ENCODE measurements around the gene PLCH2. TPM values are rescaled to one million over a fixed set of nuclear protein-coding genes. Genes with fewer than 3 reads are reported as not detected.

PLCH2 gene
- total RNA-seq, 1 donor from 2014 or later = 0.16 TPM

DNA sequence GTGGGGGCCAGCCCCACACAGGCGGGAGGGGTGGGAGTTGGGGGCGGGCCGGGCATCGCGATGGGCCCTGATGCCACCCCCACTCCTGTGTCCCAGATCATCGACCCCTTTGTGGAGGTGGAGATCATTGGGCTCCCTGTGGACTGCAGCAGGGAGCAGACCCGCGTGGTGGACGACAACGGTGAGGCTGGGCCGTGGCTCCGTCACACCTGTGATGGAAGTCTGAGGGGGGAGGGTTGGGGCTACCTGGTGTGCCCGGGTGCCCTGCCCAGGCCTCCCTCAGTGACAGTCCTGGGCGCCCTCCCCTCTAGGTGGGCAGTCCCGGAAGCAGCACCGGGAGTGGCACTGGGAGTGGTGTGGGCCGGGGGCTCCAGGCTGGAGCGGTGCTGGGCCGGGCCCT is 22.6 kb downstream of the PLCH2 start:
- intact Hi-C loops (cut with micrococcal nuclease) = no loop called here
- H3K9me3 ChIP-seq (replicated peaks) = no peaks in the 10 kb centered on the region
- DNase-seq = no peak
- no peak overlapping the region for H3K4me3 ChIP-seq
- TF ChIP-seq CTCF (IDR thresholded peaks at IDR 0.05; ENCODE audit: borderline replicate concordance) = no peak
- H3K4me1 ChIP-seq = no peaks in the 10 kb centered on the region
- H3K36me3 ChIP-seq = no peaks in the 10 kb centered on the region
- H3K27me3 ChIP-seq (ENCODE audit: low read depth) = peaks cover 65% of the 10 kb centered on the region
- no peak overlapping the region for H3K27ac ChIP-seq (replicated peaks)

GRCh38 chr1:2499260-2499659 is 23.2 kb downstream of the PLCH2 start:
- Histone ChIP-seq H3K9me3 (replicated peaks) (no peaks in the 10 kb centered on the region), H3K36me3 (no peaks in the 10 kb centered on the region), H3K27ac (replicated peaks) (no peak overlapping the region), H3K4me1 (peaks cover under 1% of the 10 kb centered on the region), H3K27me3 (ENCODE audit: low read depth) (peaks cover 72% of the 10 kb centered on the region), H3K4me3 (no peak overlapping the region)
- no peak for TF ChIP-seq CTCF (IDR thresholded peaks at IDR 0.05; ENCODE audit: borderline replicate concordance)
- intact Hi-C loops (cut with micrococcal nuclease) = no loop called here
- no peak for DNase-seq

DNA sequence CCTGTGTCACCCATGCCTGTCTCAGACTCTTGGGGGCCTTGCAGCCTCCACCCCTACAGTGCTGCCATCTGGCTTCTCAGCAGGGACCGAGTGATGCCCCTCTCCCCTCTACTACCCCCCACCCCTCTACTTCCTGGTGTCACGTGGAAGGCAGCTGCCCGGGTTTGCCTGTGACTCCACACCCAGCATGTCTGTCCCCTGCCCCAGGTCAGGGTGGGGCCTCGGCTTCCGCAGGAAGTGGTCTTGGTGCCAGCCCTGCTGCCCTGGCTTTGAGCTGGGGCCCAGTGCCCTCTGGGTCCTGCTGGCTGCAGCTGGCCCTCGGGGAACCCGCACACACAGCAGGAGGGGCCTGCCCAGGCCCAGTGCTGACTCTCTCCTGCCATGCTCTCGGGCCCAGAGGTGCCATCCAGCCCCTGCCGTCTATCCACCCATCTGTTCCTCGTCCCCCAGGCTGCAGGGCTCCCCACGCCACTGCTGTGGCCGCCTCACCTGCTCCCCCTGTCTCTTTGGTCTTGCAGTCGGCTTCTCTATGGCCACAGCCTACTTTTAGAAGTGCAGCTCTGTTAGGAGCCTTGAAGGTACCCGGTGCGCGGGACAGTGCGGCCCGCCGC is 24.0 kb downstream of the PLCH2 start:
- no peak for DNase-seq
- Histone ChIP-seq H3K27me3 (ENCODE audit: low read depth) (peaks cover 80% of the 10 kb centered on the region), H3K9me3 (replicated peaks) (no peaks in the 10 kb centered on the region), H3K4me3 (no peak overlapping the region), H3K36me3 (no peaks in the 10 kb centered on the region), H3K27ac (replicated peaks) (no peak overlapping the region), H3K4me1 (peaks cover 8% of the 10 kb centered on the region)
- no peak for TF ChIP-seq CTCF (IDR thresholded peaks at IDR 0.05; ENCODE audit: borderline replicate concordance)
- intact Hi-C loops (cut with micrococcal nuclease) = no loop called here

DNA sequence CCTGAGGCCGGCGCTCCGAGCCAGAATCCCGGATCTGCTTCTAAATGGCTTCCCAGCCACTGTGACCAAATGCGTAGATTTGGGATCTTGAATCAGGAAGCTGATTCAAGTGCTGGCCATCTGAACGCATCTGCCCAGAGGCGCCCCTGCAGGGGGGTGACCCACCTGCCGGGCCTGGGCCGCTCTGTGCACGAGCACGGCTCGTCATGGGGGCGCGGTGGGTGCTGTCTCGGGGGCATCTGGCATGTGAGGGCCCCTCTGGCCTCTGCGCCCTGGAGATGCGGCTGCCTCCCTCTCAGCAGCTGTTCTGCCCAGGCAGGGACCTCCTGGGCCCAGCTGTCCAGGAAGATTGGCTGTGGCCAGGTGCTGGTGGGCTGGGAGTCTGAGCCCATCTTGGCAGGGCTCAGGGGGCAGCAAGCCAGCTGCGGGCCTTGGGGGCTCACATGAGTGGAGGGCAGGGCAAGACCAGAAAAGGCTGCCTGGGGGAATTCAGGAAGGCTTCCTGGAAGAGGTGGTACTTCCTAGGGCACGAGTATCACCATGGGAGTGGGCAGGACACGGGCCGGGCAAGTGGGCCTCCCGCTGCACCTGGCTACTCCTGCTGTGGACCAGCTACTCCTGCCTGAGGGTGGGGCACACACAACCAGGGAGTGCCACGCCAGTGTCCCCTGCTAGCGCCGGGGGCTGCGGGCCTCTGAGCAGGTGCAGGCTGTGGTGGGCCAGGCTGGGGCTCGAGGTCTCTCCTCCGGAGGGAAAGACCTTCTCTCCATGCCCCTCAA is 25.1 kb downstream of the PLCH2 start:
- DNase-seq = no peak
- no peak for TF ChIP-seq CTCF (IDR thresholded peaks at IDR 0.05; ENCODE audit: borderline replicate concordance)
- Histone ChIP-seq H3K4me3 (no peak overlapping the region), H3K9me3 (replicated peaks) (no peaks in the 10 kb centered on the region), H3K4me1 (peaks cover 18% of the 10 kb centered on the region), H3K36me3 (no peaks in the 10 kb centered on the region), H3K27me3 (ENCODE audit: low read depth) (peaks cover 82% of the 10 kb centered on the region), H3K27ac (replicated peaks) (no peak overlapping the region)
- intact Hi-C loops (cut with micrococcal nuclease) = no loop called here

- intact Hi-C loops (cut with micrococcal nuclease) = no loop called here
- no peak overlapping the region for H3K4me3 ChIP-seq
- peaks cover 82% of the 10 kb centered on the region for H3K27me3 ChIP-seq (ENCODE audit: low read depth)
- no peaks in the 10 kb centered on the region for H3K9me3 ChIP-seq (replicated peaks)
- no peaks in the 10 kb centered on the region for H3K36me3 ChIP-seq
- H3K4me1 ChIP-seq = peaks cover 24% of the 10 kb centered on the region
- H3K27ac ChIP-seq (replicated peaks) = no peak overlapping the region
- TF ChIP-seq CTCF (IDR thresholded peaks at IDR 0.05; ENCODE audit: borderline replicate concordance) = no peak
- no peak for DNase-seq
Observed at GRCh38 chr1:2501820-2502119, 25.7 kb downstream of the PLCH2 start.

Data from left ventricle myocardium inferior (tissue), 1 donor.